ENCODE measurements around the gene DSCAML1. TPM values are rescaled to one million over a fixed set of nuclear protein-coding genes. Genes with fewer than 3 reads are reported as not detected.

DSCAML1 gene
- total RNA-seq, 4 donors from 2014 or later: 0.29 to 29.1 (median 3.4) TPM

GRCh38 chr11:117619661-117620060, 177.4 kb downstream of the DSCAML1 start:
- Histone ChIP-seq H3K36me3 (no peaks in the 10 kb centered on the region), H3K27me3 (no peaks in the 10 kb centered on the region), H3K4me1 (no peaks in the 10 kb centered on the region), H3K4me3 (no peak overlapping the region), H3K9me3 (peaks cover 0 to 8% of the 10 kb centered on the region in 2 donors), H3K27ac (no peak overlapping the region)
- TF ChIP-seq POLR2A (IDR thresholded peaks at IDR 0.05) (no peak), CTCF (IDR thresholded peaks at IDR 0.05) (no peak)
- intact Hi-C loops (cut with DNase I; ENCODE audit: low total_unique reads): no loop called here
- no peak for DNase-seq

DNA sequence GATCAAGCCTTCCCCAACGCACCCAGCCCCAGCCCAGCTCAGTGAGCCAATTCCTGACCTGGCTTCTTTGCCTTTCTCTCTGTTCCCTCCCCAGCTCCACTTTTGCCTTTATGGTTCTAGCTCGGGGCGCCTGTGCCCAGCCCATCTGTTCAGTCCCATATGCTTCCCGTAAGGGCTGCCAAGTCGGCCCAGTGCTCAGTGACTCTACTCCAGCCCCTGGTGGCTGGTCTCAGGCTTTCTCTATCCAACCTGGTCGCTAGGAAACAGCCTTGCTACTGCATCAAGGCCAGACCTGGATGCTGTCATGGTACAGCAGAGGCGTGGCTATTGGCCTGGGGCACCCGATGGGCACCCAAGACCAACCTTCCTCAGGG, 178.0 kb downstream of the DSCAML1 start:
- no peak overlapping the region for H3K27ac ChIP-seq
- intact Hi-C loops (cut with DNase I; ENCODE audit: low total_unique reads): no loop called here
- DNase-seq: no peak

DNA sequence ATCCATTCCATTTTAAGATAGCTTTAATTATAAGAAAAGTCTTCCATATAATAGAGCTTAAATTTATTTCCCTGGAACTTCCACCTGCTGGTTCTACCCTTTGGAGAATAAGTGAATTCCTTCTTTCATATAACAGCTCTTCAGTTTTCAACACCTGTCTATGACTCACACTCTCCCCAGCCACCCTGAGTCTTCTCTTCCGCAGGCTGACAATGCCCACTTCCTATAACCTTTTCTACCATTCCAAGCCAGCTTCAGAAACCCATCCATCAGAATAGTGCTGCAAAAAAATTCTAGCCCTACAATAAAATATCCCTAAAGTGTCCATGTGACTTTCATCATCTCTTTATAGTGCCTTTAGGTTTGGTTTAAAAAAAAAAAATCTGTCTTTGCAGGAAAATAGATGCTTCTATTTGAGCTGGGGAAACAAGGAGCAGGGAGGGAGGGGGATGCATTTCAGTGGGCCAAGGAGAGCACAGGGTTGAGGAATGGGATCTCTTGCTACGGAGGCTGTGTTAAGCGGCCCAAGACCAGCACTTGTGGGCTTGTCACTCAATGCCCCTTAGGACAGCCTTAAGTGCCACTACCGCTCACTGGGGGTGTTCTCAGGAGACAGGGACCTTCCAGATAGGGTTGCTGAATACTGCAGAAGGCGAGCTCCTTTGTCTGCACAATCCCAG, 178.6 kb downstream of the DSCAML1 start:
- TF ChIP-seq POLR2A (IDR thresholded peaks at IDR 0.05): no peak
- no peak for TF ChIP-seq CTCF (IDR thresholded peaks at IDR 0.05)
- Histone ChIP-seq H3K4me3 (no peak overlapping the region), H3K4me1 (no peaks in the 10 kb centered on the region), H3K27me3 (no peaks in the 10 kb centered on the region), H3K36me3 (no peaks in the 10 kb centered on the region), H3K27ac (no peak overlapping the region), H3K9me3 (peaks cover 0 to 8% of the 10 kb centered on the region in 2 donors)
- intact Hi-C loops (cut with DNase I; ENCODE audit: low total_unique reads): no loop called here
- no peak for DNase-seq

More for the DNA sequence above, 178.0 kb downstream of the DSCAML1 start:
- no peak overlapping the region for H3K4me3 ChIP-seq
- H3K27me3 ChIP-seq: no peaks in the 10 kb centered on the region
- H3K36me3 ChIP-seq: no peaks in the 10 kb centered on the region
- TF ChIP-seq POLR2A (IDR thresholded peaks at IDR 0.05) (no peak), CTCF (IDR thresholded peaks at IDR 0.05) (no peak)
- H3K9me3 ChIP-seq: peaks cover 0 to 8% of the 10 kb centered on the region in 2 donors
- no peaks in the 10 kb centered on the region for H3K4me1 ChIP-seq

- no peak overlapping the region for H3K27ac ChIP-seq
- H3K9me3 ChIP-seq: peaks cover 0 to 7% of the 10 kb centered on the region in 2 donors
- H3K4me3 ChIP-seq: no peak overlapping the region
- H3K27me3 ChIP-seq: no peaks in the 10 kb centered on the region
- intact Hi-C loops (cut with DNase I; ENCODE audit: low total_unique reads): no loop called here
- DNase-seq: no peak
- H3K4me1 ChIP-seq: no peaks in the 10 kb centered on the region
- TF ChIP-seq POLR2A (IDR thresholded peaks at IDR 0.05) (no peak), CTCF (IDR thresholded peaks at IDR 0.05) (no peak)
- H3K36me3 ChIP-seq: no peaks in the 10 kb centered on the region
Observed at GRCh38 chr11:117616979-117617378, 180.0 kb downstream of the DSCAML1 start.

- intact Hi-C loops (cut with DNase I; ENCODE audit: low total_unique reads): no loop called here
- DNase-seq: no peak
- Histone ChIP-seq H3K36me3 (no peaks in the 10 kb centered on the region), H3K4me3 (no peak overlapping the region), H3K27me3 (no peaks in the 10 kb centered on the region), H3K27ac (no peak overlapping the region), H3K4me1 (no peaks in the 10 kb centered on the region), H3K9me3 (no peaks in the 10 kb centered on the region)
- no peak for TF ChIP-seq CTCF (IDR thresholded peaks at IDR 0.05)
- TF ChIP-seq POLR2A (IDR thresholded peaks at IDR 0.05): no peak
Observed at GRCh38 chr11:117614728-117615127, 182.3 kb downstream of the DSCAML1 start.

Data from uterus (tissue), 4 donors.